Esophagus squamous epithelium (tissue), 4 donors: Measurements from ENCODE around the gene DIAPH3.

ENCODE experiments used
- POLR2A ChIP-seq, 4 donors: fragments of 450-650 bp; IDR thresholded peaks; one replicate each; pipeline ENCODE4 v1.6.1; 2017; ENCODE audit warnings: antibody characterized with exemption in 4 of 4, mild to moderate bottlenecking in 4 of 4, moderate library complexity in 3 of 4
- TF ChIP-seq, protein P1 (sequence below), 6 experiments: fragments of 450-650 bp in 4 of 6; fragments of 200-600 bp in 2 of 6; sonication (generic) in 2 of 6; IDR thresholded peaks; one replicate each; pipeline ENCODE4 v1.5.1; 2016 to 2019; ENCODE audit warnings: antibody characterized with exemption in 6 of 6, mild to moderate bottlenecking in 4 of 6, moderate library complexity in 4 of 6

DNA sequence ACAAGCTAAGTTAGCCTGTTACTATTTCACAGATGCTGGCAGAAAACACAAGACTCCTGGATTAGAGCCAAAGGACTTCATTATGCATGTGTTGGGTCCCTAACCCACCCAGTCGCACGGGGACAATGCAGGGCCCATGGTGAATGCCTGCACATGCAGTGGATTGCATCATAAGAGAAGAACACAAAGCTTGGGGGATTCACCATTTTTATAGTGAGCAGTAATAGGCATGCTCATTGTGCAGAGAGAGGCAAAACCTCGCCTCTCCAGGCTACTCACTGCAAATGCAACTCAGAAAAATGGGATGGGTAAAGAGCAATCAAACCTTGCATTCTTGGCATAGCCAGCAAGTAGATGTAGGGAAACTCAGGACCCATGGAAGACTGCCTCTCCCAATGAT, 115.8 kb downstream of the DIAPH3 start:
- TF ChIP-seq, protein P1, sequence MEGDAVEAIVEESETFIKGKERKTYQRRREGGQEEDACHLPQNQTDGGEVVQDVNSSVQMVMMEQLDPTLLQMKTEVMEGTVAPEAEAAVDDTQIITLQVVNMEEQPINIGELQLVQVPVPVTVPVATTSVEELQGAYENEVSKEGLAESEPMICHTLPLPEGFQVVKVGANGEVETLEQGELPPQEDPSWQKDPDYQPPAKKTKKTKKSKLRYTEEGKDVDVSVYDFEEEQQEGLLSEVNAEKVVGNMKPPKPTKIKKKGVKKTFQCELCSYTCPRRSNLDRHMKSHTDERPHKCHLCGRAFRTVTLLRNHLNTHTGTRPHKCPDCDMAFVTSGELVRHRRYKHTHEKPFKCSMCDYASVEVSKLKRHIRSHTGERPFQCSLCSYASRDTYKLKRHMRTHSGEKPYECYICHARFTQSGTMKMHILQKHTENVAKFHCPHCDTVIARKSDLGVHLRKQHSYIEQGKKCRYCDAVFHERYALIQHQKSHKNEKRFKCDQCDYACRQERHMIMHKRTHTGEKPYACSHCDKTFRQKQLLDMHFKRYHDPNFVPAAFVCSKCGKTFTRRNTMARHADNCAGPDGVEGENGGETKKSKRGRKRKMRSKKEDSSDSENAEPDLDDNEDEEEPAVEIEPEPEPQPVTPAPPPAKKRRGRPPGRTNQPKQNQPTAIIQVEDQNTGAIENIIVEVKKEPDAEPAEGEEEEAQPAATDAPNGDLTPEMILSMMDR (IDR thresholded peaks at IDR 0.05) = no peak
- TF ChIP-seq POLR2A (IDR thresholded peaks at IDR 0.05) = no peak
